ENCODE measurements around the gene TPP1. TPM values are rescaled to one million over a fixed set of nuclear protein-coding genes. Genes with fewer than 3 reads are reported as not detected.
A peak's percentile ranks its signal among the peaks of the same experiment; 100 is the strongest.

The TPP1 gene
- polyA plus RNA-seq, 3 donors from 2014 or later, result 110 to 225 (median 167) TPM

DNA sequence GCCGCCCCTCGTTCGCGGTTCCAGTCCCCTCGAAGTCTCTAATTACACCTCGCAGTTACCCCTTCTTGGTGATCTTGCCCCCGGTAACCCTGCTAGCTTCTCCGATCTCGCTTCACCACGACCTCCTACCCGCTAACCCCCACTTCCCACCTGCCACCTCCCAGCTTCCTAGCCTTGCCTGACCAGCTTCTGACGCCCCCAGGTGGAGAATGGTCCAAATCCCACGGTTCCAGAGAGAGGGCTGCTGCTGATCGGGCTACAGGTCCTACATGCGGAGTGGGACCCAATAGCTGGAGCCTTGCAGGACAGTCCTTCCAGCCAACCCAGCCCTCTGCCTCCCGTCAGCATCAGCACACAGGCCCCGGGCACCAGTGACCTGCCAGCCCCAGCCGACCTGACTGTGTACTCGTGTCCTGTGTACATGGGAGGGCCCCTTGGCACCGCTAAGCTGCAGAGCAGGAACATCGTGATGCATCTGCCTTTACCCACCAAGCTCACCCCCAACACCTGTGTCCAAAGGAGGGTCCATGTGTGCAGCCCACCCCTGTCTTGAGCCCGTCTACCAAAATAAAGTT lies 47.7 kb downstream of the TPP1 start:
- Mint-ChIP-seq H3K9me3 (no peaks in the 10 kb centered on the region), H3K27ac (no peak overlapping the region), H3K27me3 (ENCODE audit: low read depth in 3 of 3) (peaks cover 0 to 3% (median 2%) of the 10 kb centered on the region in 3 donors), H3K4me3 (no peak overlapping the region), H3K4me1 (no peaks in the 10 kb centered on the region), H3K36me3 (peaks cover 0 to 5% (median 4%) of the 10 kb centered on the region in 3 donors)
- no peak for DNase-seq

DNA sequence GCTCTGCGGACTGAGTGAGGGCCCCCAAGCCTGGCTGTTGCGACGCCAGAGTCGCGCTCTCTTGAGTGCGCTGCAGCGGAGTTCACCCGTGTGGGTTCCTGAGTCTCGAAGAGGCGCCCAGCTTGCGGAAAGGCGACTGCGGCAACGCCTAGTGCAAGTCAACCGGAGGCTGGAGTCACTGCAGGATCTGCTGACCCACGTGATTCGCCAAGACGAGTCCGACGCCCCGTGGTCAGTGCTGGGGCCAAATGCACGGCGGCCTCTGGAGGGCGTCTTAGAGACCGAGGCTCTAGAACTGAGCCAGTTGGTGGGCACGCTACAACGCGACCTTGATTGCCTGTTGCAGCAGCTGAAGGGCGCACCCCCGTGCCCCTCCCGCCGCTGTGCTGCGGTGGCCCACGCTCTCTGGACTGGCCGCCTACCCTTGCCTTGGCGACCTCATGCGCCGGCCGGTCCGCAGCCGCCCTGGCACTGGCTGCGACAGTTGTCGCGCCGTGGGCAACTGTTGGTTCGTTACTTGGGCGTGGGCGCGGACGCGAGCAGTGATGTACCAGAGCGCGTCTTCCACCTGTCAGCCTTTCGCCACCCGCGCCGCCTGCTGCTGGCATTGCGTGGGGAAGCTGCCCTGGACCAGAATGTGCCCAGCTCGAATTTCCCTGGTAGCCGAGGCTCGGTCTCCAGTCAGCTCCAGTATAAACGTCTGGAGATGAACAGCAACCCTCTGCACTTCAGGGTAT lies 48.4 kb downstream of the TPP1 start:
- Mint-ChIP-seq H3K27ac (no peak overlapping the region), H3K36me3 (peaks cover 0 to 4% (median 3%) of the 10 kb centered on the region in 3 donors), H3K27me3 (ENCODE audit: low read depth in 3 of 3) (peaks cover 0 to 3% (median 2%) of the 10 kb centered on the region in 3 donors), H3K4me1 (no peaks in the 10 kb centered on the region), H3K9me3 (no peaks in the 10 kb centered on the region), H3K4me3 (no peak overlapping the region)
- DNase-seq, result no peak

DNA sequence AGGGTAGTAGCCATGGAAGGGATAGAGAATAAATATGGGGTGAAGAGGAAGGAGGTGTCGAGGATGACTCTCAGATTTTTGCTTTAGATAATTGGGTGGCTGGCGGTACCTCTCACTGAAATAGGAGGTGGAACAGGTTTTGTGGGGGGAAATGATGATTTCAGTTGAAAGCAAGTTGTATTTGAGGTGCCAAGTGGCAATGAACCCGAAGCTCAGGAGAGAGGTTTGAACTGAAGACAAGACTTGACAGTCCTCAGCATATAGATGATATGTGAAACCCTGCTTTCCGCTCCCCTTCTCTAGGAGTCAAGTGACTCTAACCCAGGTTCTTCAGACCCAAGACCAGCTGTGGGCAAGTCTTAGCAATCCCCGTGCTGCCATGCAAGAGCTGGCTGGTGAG lies 49.5 kb downstream of the TPP1 start:
- Mint-ChIP-seq H3K27me3 (ENCODE audit: low read depth in 3 of 3) (peaks cover 0 to 3% (median 2%) of the 10 kb centered on the region in 3 donors), H3K36me3 (peaks cover 0 to 4% (median 0%) of the 10 kb centered on the region in 3 donors), H3K27ac (no peak overlapping the region), H3K9me3 (no peaks in the 10 kb centered on the region), H3K4me3 (no peak overlapping the region), H3K4me1 (no peaks in the 10 kb centered on the region)
- no peak for DNase-seq

DNA sequence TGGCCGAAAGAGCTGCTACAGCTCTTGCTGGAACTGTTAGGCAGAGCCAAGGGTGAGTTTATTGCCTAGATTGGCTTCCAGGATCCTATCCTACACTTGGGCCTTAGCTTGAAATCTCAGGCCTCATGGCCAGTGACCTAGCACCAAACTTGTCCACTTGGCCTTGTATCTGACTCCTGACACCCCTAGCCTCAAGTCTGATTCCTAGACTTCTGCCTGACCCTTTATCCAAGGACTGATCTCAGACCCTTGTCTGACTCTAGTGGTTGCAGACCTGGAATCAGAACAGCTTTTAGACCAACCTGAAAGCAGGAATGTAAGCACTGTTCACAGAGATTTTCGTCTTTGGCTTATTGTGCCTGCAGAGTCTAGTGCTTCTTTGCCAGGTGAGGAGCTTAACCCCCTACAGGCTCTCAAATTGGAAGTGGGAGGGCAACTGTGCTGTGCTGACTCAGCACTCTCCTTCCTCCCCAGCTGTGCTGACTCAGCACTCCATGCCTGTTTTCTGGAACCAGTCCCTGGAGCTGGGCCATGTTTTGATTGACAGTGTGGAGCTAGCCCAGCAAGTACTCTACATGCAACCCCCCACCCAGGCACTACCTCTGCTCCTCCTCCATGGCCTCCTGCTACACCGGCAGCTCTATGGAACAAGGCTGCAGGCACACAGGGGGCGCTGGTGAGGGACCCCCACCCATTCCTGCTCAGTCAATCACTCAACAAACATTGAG lies 50.9 kb downstream of the TPP1 start:
- Mint-ChIP-seq H3K4me1 (no peaks in the 10 kb centered on the region), H3K9me3 (no peaks in the 10 kb centered on the region), H3K27ac (no peak overlapping the region), H3K4me3 (no peak overlapping the region), H3K27me3 (ENCODE audit: low read depth in 3 of 3) (peaks cover 0 to 3% (median 2%) of the 10 kb centered on the region in 3 donors), H3K36me3 (peaks cover 0 to 4% (median 0%) of the 10 kb centered on the region in 3 donors)
- DNase-seq, result no peak

DNA sequence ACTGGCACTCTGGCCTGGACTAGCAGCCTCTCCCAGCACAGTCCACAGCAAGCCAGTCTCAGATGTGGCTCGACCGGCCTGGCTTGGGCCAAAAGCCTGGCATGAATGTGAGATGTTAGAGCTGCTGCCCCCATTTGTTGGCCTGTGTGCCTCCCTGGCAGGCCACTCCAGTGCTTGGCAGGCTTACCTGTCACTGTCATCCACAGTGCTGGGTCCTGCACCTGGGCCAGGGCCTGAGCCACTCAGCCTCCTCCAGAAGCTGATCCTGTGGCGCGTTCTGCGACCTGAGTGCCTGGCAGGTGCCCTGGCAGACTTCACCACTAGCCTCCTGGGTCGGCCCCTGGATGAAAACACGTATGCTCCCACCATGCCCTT lies 51.9 kb downstream of the TPP1 start:
- DNase-seq, result no peak
- Mint-ChIP-seq H3K9me3 (no peaks in the 10 kb centered on the region), H3K36me3 (peaks cover 0 to 6% (median 2%) of the 10 kb centered on the region in 3 donors)

DNA sequence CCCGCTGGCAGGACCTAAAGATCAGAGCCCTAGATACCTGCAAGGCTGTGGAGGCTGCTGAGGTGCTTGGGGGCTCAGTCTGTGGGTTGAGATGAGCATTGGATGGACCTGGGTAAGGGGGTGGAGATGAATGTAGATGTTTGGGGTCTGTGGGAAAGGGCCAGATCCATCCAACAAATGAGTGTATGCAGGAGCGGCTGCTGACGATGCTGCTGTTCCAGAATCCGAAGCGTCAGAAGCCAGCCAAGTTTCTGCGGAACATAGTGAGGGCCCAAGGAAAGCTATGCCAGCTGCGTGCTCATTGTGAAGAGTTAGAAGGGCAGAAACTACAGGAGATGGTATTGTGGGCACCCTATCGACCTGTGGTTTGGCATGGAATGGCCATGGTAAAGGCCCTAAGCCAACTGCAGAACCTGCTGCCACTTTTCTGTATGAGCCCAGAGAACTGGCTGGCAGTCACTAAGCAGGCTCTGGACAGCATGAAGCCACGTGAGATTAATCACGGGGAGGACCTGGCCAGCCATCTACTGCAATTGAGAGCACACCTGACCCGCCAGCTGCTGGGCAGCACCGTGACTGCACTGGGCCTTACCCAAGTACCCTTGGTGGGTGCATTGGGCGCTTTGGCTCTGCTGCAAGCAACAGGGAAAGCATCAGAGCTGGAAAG lies 52.4 kb downstream of the TPP1 start:
- H3K36me3 Mint-ChIP-seq, result peaks cover 3 to 8% (median 4%) of the 10 kb centered on the region in 3 donors
- no peak for DNase-seq
- no peak overlapping the region for H3K4me3 Mint-ChIP-seq
- H3K4me1 Mint-ChIP-seq, result no peaks in the 10 kb centered on the region
- peak overlapping the region in 1 of 6 donors; percentile 1 for H3K27ac Mint-ChIP-seq
- H3K9me3 Mint-ChIP-seq, result no peaks in the 10 kb centered on the region
- H3K27me3 Mint-ChIP-seq (ENCODE audit: low read depth in 3 of 3), result peaks cover 0 to 3% (median 2%) of the 10 kb centered on the region in 3 donors

More for the DNA sequence above, 51.9 kb downstream of the TPP1 start:
- Mint-ChIP-seq H3K4me3 (no peak overlapping the region), H3K27ac (no peak overlapping the region), H3K4me1 (no peaks in the 10 kb centered on the region), H3K27me3 (ENCODE audit: low read depth in 3 of 3) (peaks cover 0 to 3% (median 2%) of the 10 kb centered on the region in 3 donors)

DNA sequence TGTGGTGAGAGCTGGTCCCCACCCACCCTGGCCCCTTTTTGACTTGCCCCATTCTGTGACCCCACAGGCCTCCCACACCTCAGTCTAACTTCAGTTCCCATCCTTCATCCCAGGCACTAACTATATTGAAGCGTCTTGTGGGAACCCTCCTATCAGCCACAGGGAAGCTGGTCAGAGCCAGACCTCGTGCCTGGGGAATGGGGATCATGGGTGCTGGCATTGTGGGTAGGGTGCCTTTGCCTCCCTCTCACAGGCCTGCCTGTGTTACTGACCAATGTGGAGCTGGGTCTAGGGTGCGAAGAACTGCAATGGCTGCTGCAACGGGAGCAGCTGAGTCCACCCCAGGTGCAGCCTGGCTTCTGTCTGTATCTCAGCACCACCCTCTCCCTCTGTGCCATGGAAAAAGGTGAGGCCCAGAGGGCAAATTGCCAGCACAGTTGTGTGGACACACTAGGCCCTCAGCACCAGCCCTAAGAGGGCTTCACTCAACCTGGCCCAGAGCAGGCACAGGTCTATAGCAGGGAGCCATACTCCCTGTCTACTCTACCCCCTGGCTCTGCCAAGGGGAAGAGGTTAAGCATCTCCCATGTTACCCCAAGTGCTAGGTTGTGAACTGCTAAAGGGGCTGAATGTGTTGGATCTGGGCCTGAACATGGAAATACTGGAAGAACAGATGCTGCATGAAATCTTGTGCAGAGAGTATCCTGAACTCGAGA lies 53.1 kb downstream of the TPP1 start:
- no peak for DNase-seq
- Mint-ChIP-seq H3K9me3 (no peaks in the 10 kb centered on the region), H3K4me1 (no peaks in the 10 kb centered on the region)

DNA sequence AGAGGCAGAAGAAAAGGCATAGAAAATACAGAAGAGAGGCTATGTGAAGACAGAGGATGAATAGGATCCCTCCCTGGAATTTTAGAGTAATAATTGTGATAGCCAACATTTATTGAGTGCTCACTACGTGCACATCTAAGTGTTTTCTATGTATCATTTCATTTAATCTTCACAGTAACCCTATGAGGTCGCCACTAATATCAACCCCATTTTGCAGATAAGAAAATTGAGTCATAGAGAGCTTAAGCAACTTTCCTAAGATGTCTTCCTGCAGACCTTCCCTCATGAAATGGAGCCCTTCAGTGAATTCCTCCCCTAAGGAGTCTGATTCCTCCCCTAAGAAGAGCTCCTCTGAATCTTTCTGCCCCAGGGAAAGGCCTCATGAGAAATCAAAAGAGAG lies 53.9 kb downstream of the TPP1 start:
- no peak for DNase-seq
- Mint-ChIP-seq H3K27me3 (ENCODE audit: low read depth in 3 of 3) (peaks cover 0 to 1% (median 0%) of the 10 kb centered on the region in 3 donors), H3K9me3 (no peaks in the 10 kb centered on the region), H3K27ac (peak overlapping the region in 1 of 6 donors; percentile 3), H3K36me3 (peaks cover 6 to 8% (median 8%) of the 10 kb centered on the region in 3 donors), H3K4me1 (no peaks in the 10 kb centered on the region), H3K4me3 (no peak overlapping the region)

More for the DNA sequence above, 53.1 kb downstream of the TPP1 start:
- H3K27me3 Mint-ChIP-seq (ENCODE audit: low read depth in 3 of 3), result peaks cover 0 to 1% (median 0%) of the 10 kb centered on the region in 3 donors
- peak overlapping the region in 1 of 6 donors; percentile 1 for H3K27ac Mint-ChIP-seq
- no peak overlapping the region for H3K4me3 Mint-ChIP-seq
- peaks cover 6 to 8% (median 8%) of the 10 kb centered on the region in 3 donors for H3K36me3 Mint-ChIP-seq

DNA sequence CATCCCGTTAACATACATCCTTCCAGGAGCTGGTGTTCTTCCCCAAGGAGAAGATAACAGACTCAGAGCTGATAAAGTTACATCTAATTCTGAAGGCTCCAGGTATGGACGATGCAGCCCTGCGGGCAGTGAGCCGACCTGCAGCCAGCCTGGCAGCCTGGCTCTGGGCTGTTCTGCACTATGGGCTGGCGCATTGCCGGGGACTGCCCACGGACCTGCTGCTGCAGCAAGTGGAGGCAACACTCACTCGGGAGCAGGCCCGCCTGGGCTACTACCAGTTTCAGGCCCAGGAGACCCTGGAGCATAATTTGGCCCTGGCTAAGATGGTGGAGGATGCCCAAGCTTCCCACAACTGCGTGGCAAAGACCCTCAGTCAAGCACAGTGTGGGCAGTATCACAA lies 55.6 kb downstream of the TPP1 start:
- H3K27ac Mint-ChIP-seq, result no peak overlapping the region
- H3K4me1 Mint-ChIP-seq, result no peaks in the 10 kb centered on the region
- H3K36me3 Mint-ChIP-seq, result peaks cover 8 to 17% (median 10%) of the 10 kb centered on the region in 3 donors
- peaks cover 0 to 2% (median 0%) of the 10 kb centered on the region in 3 donors for H3K27me3 Mint-ChIP-seq (ENCODE audit: low read depth in 3 of 3)
- DNase-seq, result no peak
- no peak overlapping the region for H3K4me3 Mint-ChIP-seq
- no peaks in the 10 kb centered on the region for H3K9me3 Mint-ChIP-seq

DNA sequence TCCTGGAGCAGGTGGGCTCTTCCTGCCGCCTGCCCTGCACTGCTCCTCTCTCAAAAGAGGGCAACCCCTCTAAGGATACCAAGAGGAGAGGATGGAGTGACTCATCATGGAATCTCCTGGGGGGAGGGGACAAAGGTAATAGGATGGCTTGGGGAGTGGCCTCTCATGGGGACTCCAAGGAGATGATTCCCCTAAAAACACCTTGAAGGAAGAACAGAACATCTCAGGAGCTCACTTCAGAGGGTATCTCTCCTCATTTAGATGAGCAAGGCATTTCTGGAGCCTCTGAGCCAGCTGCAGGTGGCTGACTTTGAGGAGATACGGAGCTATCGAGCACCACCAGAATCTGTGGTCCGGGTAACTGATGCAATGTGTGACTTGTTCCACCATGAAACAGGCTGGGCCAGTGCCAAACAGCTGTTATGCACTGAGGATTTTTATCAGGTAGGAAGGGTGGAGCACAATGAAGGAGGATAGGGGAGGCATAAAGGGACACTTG lies 56.1 kb downstream of the TPP1 start:
- no peak for DNase-seq
- Mint-ChIP-seq H3K4me1 (no peaks in the 10 kb centered on the region), H3K9me3 (no peaks in the 10 kb centered on the region), H3K27me3 (ENCODE audit: low read depth in 3 of 3) (peaks cover 0 to 2% (median 0%) of the 10 kb centered on the region in 3 donors), H3K4me3 (no peak overlapping the region), H3K27ac (no peak overlapping the region), H3K36me3 (peaks cover 8 to 17% (median 10%) of the 10 kb centered on the region in 3 donors)
